Measurements from ENCODE around the gene PDE4D. TPM values are rescaled to one million over a fixed set of nuclear protein-coding genes. Genes with fewer than 3 reads are reported as not detected.

The PDE4D gene
- total and polyA plus RNA-seq, 3 donors from 2014 or later = 7.8 to 13.9 (median 8.7) TPM

- no peak overlapping the region for H3K27ac ChIP-seq
- H3K9me3 ChIP-seq = no peaks in the 10 kb centered on the region
- no peak overlapping the region for H3K4me3 ChIP-seq
- no peaks in the 10 kb centered on the region for H3K36me3 ChIP-seq (ENCODE audit: low read depth, missing control alignments)
- no peaks in the 10 kb centered on the region for H3K4me1 ChIP-seq
- TF ChIP-seq CTCF (IDR thresholded peaks at IDR 0.05) = no peak
- TF ChIP-seq POLR2A (IDR thresholded peaks at IDR 0.05) = no peak
- DNase-seq = no peak
- intact Hi-C loops (cut with DNase I; ENCODE audit: low total_unique reads) = no loop called here
- WGBS, 2 donors = 59 to 65% methylated on average over 2 of the region's 2 CpGs
- no peaks in the 10 kb centered on the region for H3K27me3 ChIP-seq
These were observed 55.5 kb downstream of the PDE4D start for GRCh38 chr5:59838067-59838466.

GRCh38 chr5:59837071-59837470 is 56.5 kb downstream of the PDE4D start:
- intact Hi-C loops (cut with DNase I; ENCODE audit: low total_unique reads) = no loop called here
- Histone ChIP-seq H3K9me3 (no peaks in the 10 kb centered on the region), H3K27me3 (no peaks in the 10 kb centered on the region), H3K27ac (no peak overlapping the region), H3K4me1 (no peaks in the 10 kb centered on the region), H3K36me3 (ENCODE audit: low read depth, missing control alignments) (no peaks in the 10 kb centered on the region), H3K4me3 (no peak overlapping the region)
- TF ChIP-seq POLR2A (IDR thresholded peaks at IDR 0.05) (no peak), CTCF (IDR thresholded peaks at IDR 0.05) (no peak)
- no peak for DNase-seq
- 89 to 94% methylated on average over 1 of the region's 1 CpG for WGBS, 2 donors

GRCh38 chr5:59835800-59836199 is 57.7 kb downstream of the PDE4D start:
- H3K36me3 ChIP-seq (ENCODE audit: low read depth, missing control alignments) = no peaks in the 10 kb centered on the region
- no peak for DNase-seq
- H3K9me3 ChIP-seq = no peaks in the 10 kb centered on the region
- H3K27ac ChIP-seq = no peak overlapping the region
- H3K27me3 ChIP-seq = no peaks in the 10 kb centered on the region
- 76 to 93% methylated on average over 3 of the region's 3 CpGs for WGBS, 2 donors
- H3K4me3 ChIP-seq = no peak overlapping the region
- intact Hi-C loops (cut with DNase I; ENCODE audit: low total_unique reads) = no loop called here
- TF ChIP-seq POLR2A (IDR thresholded peaks at IDR 0.05) = no peak
- TF ChIP-seq CTCF (IDR thresholded peaks at IDR 0.05) = no peak
- H3K4me1 ChIP-seq = no peaks in the 10 kb centered on the region

GRCh38 chr5:59833448-59833847 is 60.1 kb downstream of the PDE4D start:
- Histone ChIP-seq H3K36me3 (ENCODE audit: low read depth, missing control alignments) (no peaks in the 10 kb centered on the region), H3K4me3 (no peak overlapping the region), H3K9me3 (no peaks in the 10 kb centered on the region), H3K4me1 (no peaks in the 10 kb centered on the region), H3K27me3 (no peaks in the 10 kb centered on the region), H3K27ac (no peak overlapping the region)
- no peak for TF ChIP-seq CTCF (IDR thresholded peaks at IDR 0.05)
- TF ChIP-seq POLR2A (IDR thresholded peaks at IDR 0.05) = no peak
- intact Hi-C loops (cut with DNase I; ENCODE audit: low total_unique reads) = no loop called here
- no peak for DNase-seq
- WGBS, 2 donors = 72 to 76% methylated on average over 4 of the region's 4 CpGs

GRCh38 chr5:59832577-59833301 is 60.8 kb downstream of the PDE4D start:
- no peak overlapping the region for H3K27ac ChIP-seq
- no peak for DNase-seq
- intact Hi-C loops (cut with DNase I; ENCODE audit: low total_unique reads) = no loop called here
- H3K36me3 ChIP-seq (ENCODE audit: low read depth, missing control alignments) = no peaks in the 10 kb centered on the region
- H3K4me3 ChIP-seq = no peak overlapping the region
- H3K9me3 ChIP-seq = no peaks in the 10 kb centered on the region
- H3K4me1 ChIP-seq = no peaks in the 10 kb centered on the region
- WGBS, 2 donors = 80 to 82% methylated on average over 7 of the region's 7 CpGs
- TF ChIP-seq CTCF (IDR thresholded peaks at IDR 0.05) (no peak), POLR2A (IDR thresholded peaks at IDR 0.05) (no peak)
- no peaks in the 10 kb centered on the region for H3K27me3 ChIP-seq
